H1 (cell line): ENCODE results near the gene TMTC4. TPM values are rescaled to one million over a fixed set of nuclear protein-coding genes. Genes with fewer than 3 reads are reported as not detected.

Experiments
- BACH1 ChIP-seq: IDR thresholded peaks from 2 replicates; pipeline ENCODE4 v1.6.1; 2012; ENCODE audit warnings: low read length, improper control_type of control experiment
- JUND ChIP-seq: IDR thresholded peaks from 2 replicates; pipeline ENCODE4 v1.6.1; 2011; ENCODE audit warnings: mild to moderate bottlenecking, improper control_type of control experiment, low read length
- KDM5A ChIP-seq: fragments of 200-600 bp; IDR thresholded peaks from 2 replicates; pipeline ENCODE4 v1.7.1; 2012; ENCODE audit warnings: mild to moderate bottlenecking, low read length, inconsistent platforms, mixed read lengths
- polyA plus RNA-seq, 7 experiments: library from polyadenylated mRNA; depleted of rRNA in 3 of 7; stranded (reverse) in 5 of 7; unstranded in 2 of 7; fragments of >200 nt in 5 of 7; fragments of 200-250 nt in 2 of 7; gene quantifications; 1 replicate in 5 of 7; 2 replicates in 1 of 7; 4 replicates in 1 of 7; pipeline versions ENCODE4 v1.2.1 to v1.2.3, GENCODE V29; 2011 to 2013; ENCODE audit warnings: missing spikeins in 2 of 7, mixed read lengths in 2 of 7
- total RNA-seq: library from RNA; stranded (reverse); fragmentation: NEBNext Ultra II Directional; extraction: Animal tissue kit (Norgen Biotek cat#: 25700); gene quantifications from 2 replicates; pipeline ENCODE4 v1.2.1, GENCODE V29; 2021

Gene TMTC4
- total and polyA plus RNA-seq, 2 of the 8 experiments (the other 6 are each of a cell fraction or from before 2014, with no cell fraction given): 26.3 to 42.6 TPM

- TF ChIP-seq KDM5A: no peak
- no peak for TF ChIP-seq JUND
- TF ChIP-seq BACH1: no peak
Observed at GRCh38 chr13:100674872-100675660, 471 bp upstream of the TMTC4 start (continued).
